Ovary (tissue), 9 donors: ENCODE results near the gene SEC14L1. TPM values are rescaled to one million over a fixed set of nuclear protein-coding genes. Genes with fewer than 3 reads are reported as not detected.

Experiments
- DNase-seq, 5 donors: peaks; one replicate each; pipeline ENCODE4 v3.0.0-alpha.2; 2019 to 2020
- H3K27ac ChIP-seq, 2 donors: fragments of 200-600 bp; one replicate each; pipeline versions ENCODE4 v1.5.1 to v1.8.0; 2019 to 2022
- H3K27me3 ChIP-seq: fragments of 200-600 bp; one replicate; pipeline ENCODE4 v1.8.0; 2022
- H3K36me3 ChIP-seq: fragments of 200-600 bp; sonication (generic); one replicate; pipeline ENCODE4 v1.5.1; 2019
- H3K4me1 ChIP-seq: one replicate; pipeline ENCODE4 v1.8.1; 2013; ENCODE audit warnings: mild to moderate bottlenecking, moderate library complexity; ENCODE audit not compliant: insufficient read depth
- H3K4me3 ChIP-seq: fragments of 200-600 bp; sonication (generic); one replicate; pipeline ENCODE4 v1.5.1; 2017
- H3K9me3 ChIP-seq, 2 donors: fragments of 200-600 bp in 1 of 2; sonication (generic) in 1 of 2; one replicate each; pipeline versions ENCODE4 v1.5.1 to v1.8.1; 2013 to 2019; ENCODE audit warnings: mild to moderate bottlenecking in 1 of 2, moderate library complexity in 1 of 2
- EP300 ChIP-seq: sonication (generic); formaldehyde crosslinking; IDR thresholded peaks from one replicate; pipeline ENCODE4 v1.6.1; 2017; ENCODE audit warnings: antibody characterized with exemption
- POLR2A ChIP-seq: fragments of 450-650 bp; IDR thresholded peaks from one replicate; pipeline ENCODE4 v1.6.1; 2017; ENCODE audit warnings: antibody characterized with exemption, mild to moderate bottlenecking, moderate library complexity
- WGBS, 3 donors: extraction: QIAGEN DNeasy Blood & Tissue Kit in 1 of 3; methylation state at CpG; one replicate each; pipeline versions ENCODE4 v1.1.5 to v1.1.7; 2013 to 2017; 5-methylcytosine and 5-hydroxymethylcytosine counted together
- intact Hi-C, 4 donors: fragments of 100-400 bp; cut with DNase I; formaldehyde crosslinking; loops; one replicate each; pipeline versions ENCODE4 v1.11.0 to v1.15.1; 2022 to 2023
- polyA plus RNA-seq, 2 donors: library from polyadenylated mRNA; stranded (reverse); fragments of 200-250 nt in 1 of 2; fragments of 350-450 nt in 1 of 2; fragmentation: Illumina TruSeq in 1 of 2; extraction: RNeasy Lipid Tissue Mini Kit (QIAGEN cat#74804) in 1 of 2; gene quantifications; one replicate each; pipeline ENCODE4 v1.2.3, GENCODE V29; 2013 to 2014
- total RNA-seq, 7 donors: library from RNA; depleted of rRNA in 2 of 7; stranded (reverse); fragments of >200 nt in 2 of 7; fragmentation: NEBNext Ultra II Directional in 3 of 7; extraction: Animal tissue kit (Norgen Biotek cat#: 25700) in 3 of 7; gene quantifications; one replicate each; pipeline versions ENCODE4 v1.1.0 to v1.2.4, GENCODE V29; 2016 to 2023
- TF ChIP-seq, protein P1 (sequence below), 3 donors: fragments of 450-650 bp in 2 of 3; fragments of 200-600 bp in 1 of 3; IDR thresholded peaks; one replicate each; pipeline versions ENCODE4 v1.5.1 to v1.8.0; 2016 to 2022; ENCODE audit warnings: antibody characterized with exemption in 3 of 3, mild to moderate bottlenecking in 1 of 3
- donor health status: DM: no; HTN: no; CAD: no; lungs with moderate emphysema.
- donor health status: DM: no; HTN: no; CAD: no.
- donor health status: Bipolar disorder and iron deficiency.
- donor health status: DM: yes; HTN: yes; CAD: no.
- donor health status: DM: no; HTN: no; CAD: no.
- donor health status: DM: yes; HTN: yes; CAD: no.

Gene SEC14L1
- total and polyA plus RNA-seq, 9 donors = 29.1 to 78.7 (median 53.7) TPM

DNA sequence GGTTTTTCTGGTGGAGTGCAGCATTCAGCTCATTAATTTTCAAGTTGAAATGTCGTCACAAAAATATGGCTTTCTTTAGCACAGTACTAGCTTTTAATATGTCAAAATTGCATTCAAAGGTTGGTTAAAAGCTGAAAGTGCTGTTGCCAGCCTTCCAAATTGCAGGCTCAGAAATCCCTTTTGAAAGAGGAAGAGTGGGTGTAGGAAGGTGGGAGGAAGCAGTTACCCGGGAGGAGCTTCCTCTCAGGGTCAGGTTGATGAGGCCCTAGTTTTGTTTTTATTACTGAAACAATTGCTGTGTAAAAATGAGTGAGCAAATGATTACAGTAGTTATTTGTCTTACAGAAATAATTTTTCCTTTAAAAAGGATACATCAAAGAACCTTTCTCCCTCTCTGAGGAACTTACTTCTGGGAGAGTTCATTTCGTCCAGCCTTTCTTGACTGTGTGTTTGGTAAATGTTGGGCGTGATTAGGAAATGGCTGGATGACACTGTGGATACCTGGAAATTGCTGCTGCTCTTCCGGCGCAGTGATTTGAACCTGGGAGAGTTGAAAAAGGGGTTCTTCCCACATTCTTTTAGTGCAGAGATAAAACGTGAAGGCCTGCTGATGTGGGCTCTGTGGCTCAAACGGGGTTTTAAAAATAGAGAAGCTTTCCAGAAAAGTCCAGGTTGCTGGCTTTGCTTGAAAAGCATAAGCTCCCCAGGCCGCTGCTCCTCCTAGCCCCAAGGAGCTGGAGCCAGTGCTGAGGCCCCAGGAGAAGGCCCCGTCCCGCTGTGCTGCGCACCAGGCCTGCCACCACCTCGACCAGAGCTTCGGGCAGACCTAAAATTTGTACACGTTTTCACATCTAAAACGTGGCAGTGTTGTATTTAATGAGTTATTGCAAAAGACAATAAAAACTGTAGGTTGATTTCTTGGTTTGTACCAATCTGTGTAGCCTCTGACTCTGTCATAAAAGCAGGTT is 41.7 kb downstream of the SEC14L1 start:
- WGBS, 3 donors = 55 to 57% (median 56%) methylated on average over 16 of the region's 16 CpGs
- TF ChIP-seq, protein P1, sequence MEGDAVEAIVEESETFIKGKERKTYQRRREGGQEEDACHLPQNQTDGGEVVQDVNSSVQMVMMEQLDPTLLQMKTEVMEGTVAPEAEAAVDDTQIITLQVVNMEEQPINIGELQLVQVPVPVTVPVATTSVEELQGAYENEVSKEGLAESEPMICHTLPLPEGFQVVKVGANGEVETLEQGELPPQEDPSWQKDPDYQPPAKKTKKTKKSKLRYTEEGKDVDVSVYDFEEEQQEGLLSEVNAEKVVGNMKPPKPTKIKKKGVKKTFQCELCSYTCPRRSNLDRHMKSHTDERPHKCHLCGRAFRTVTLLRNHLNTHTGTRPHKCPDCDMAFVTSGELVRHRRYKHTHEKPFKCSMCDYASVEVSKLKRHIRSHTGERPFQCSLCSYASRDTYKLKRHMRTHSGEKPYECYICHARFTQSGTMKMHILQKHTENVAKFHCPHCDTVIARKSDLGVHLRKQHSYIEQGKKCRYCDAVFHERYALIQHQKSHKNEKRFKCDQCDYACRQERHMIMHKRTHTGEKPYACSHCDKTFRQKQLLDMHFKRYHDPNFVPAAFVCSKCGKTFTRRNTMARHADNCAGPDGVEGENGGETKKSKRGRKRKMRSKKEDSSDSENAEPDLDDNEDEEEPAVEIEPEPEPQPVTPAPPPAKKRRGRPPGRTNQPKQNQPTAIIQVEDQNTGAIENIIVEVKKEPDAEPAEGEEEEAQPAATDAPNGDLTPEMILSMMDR (IDR thresholded peaks at IDR 0.05) = no peak
- TF ChIP-seq POLR2A (no peak), EP300 (no peak)
- intact Hi-C loops = no loop called here
- Histone ChIP-seq H3K4me1 (peaks cover 13% of the 10 kb centered on the region), H3K27ac (peak overlapping the region in 1 of 2 donors; percentile 22), H3K9me3 (no peaks in the 10 kb centered on the region), H3K4me3 (no peak overlapping the region), H3K27me3 (no peaks in the 10 kb centered on the region), H3K36me3 (no peaks in the 10 kb centered on the region)
- DNase-seq = no peak

GRCh38 chr17:77184474-77184873 is 43.7 kb downstream of the SEC14L1 start:
- TF ChIP-seq, protein P1 (IDR thresholded peaks at IDR 0.05) = no peak
- TF ChIP-seq POLR2A = no peak
- TF ChIP-seq EP300 = no peak
- WGBS, 3 donors = 38 to 55% (median 40%) methylated on average over 4 of the region's 4 CpGs
- intact Hi-C loops = no loop called here
- Histone ChIP-seq H3K27me3 (no peaks in the 10 kb centered on the region), H3K9me3 (no peaks in the 10 kb centered on the region), H3K36me3 (no peaks in the 10 kb centered on the region), H3K4me1 (peaks cover 13% of the 10 kb centered on the region), H3K27ac (no peak overlapping the region), H3K4me3 (no peak overlapping the region)
- no peak for DNase-seq

DNA sequence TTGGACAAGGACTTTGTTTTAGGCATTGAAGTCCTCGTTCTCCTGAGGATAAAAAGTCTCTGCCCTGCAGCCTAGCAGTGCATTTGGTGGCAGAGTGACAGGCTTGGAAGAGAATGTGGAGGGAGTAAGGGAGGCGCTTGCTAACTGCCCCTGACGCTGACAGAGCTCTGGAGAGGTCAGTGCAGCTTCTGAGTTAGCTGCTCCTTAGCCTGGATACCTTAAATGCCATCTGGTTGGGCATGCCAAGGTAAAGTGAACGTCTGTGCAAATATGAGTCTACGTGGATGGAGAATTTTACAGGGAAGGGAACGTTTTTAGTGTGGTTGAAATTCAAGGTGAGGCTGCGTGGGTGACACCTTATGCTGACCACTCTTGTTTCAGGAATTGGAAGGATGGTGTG is 44.4 kb downstream of the SEC14L1 start:
- no peak for TF ChIP-seq EP300
- WGBS, 3 donors = 39 to 57% (median 40%) methylated on average over 7 of the region's 7 CpGs

GRCh38 chr17:77186141-77186604 is 45.4 kb downstream of the SEC14L1 start:
- H3K36me3 ChIP-seq = no peaks in the 10 kb centered on the region
- intact Hi-C loops = no loop called here
- H3K27ac ChIP-seq = no peak overlapping the region
- H3K4me1 ChIP-seq = peaks cover 13% of the 10 kb centered on the region
- no peaks in the 10 kb centered on the region for H3K9me3 ChIP-seq
- no peak overlapping the region for H3K4me3 ChIP-seq
- TF ChIP-seq EP300 = no peak
- TF ChIP-seq, protein P1 (IDR thresholded peaks at IDR 0.05) = no peak
- TF ChIP-seq POLR2A = no peak
- 66 to 71% (median 70%) methylated on average over 13 of the region's 13 CpGs for WGBS, 3 donors
- peak in 2 of 5 donors; percentile 33 to 45 for DNase-seq
- no peaks in the 10 kb centered on the region for H3K27me3 ChIP-seq

More for the DNA sequence above, 44.4 kb downstream of the SEC14L1 start:
- Histone ChIP-seq H3K36me3 (no peaks in the 10 kb centered on the region), H3K27me3 (no peaks in the 10 kb centered on the region), H3K4me1 (peaks cover 13% of the 10 kb centered on the region), H3K4me3 (no peak overlapping the region), H3K9me3 (no peaks in the 10 kb centered on the region), H3K27ac (no peak overlapping the region)
- DNase-seq = no peak
- intact Hi-C loops = no loop called here
